OCI-LY1 (cell line): ENCODE data around the gene RUSF1.

Source experiments
- CTCF ChIP-seq: fragments of 200-600 bp; sonication (generic), shearing (Covaris generic); IDR thresholded peaks from 2 replicates; pipeline ENCODE4 v1.5.1; 2017; ENCODE audit warnings: mild to moderate bottlenecking, antibody characterized with exemption, low read length, moderate library complexity, mixed read lengths
- EZH2 ChIP-seq: fragments of 200-600 bp; sonication (generic), shearing (Covaris generic); IDR thresholded peaks from 2 replicates; pipeline ENCODE4 v1.8.0; 2017; ENCODE audit warnings: borderline replicate concordance, mixed run types, mild to moderate bottlenecking, antibody characterized with exemption, low read length, moderate library complexity, mixed read lengths

DNA sequence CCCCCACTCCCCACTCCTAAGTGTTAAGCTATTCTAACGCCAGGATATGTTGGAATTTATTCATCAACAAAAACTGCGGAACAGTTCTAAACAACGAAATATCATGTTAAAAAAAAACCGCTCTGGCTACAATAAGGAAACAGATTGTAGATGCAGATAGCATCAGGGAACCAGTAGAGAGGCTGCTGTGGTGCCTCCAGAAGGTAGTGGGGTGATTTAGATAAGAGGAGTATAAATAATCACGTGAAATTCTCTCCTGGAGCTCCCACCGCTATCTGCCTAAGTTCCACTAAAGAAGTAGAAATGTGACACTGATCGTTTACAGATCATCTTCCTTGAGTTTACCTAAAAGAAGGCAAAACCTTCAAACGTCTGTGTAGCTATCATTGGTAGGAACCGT, 27.5 kb upstream of the RUSF1 start:
- TF ChIP-seq CTCF (no peak), EZH2 (no peak)
